Loucy (cell line): ENCODE data around the gene VSIG10L.

Source experiments
- CTCF ChIP-seq: fragments of 200-600 bp; sonication (generic); conservative IDR thresholded peaks from 2 replicates; pipeline ENCODE4 v1.5.1; 2014; ENCODE audit warnings: mild to moderate bottlenecking, antibody characterized with exemption, low read length
- EZH2phosphoT487 ChIP-seq: fragments of 200-600 bp; IDR thresholded peaks from 2 replicates; pipeline ENCODE4 v1.6.1; 2018; ENCODE audit warnings: antibody characterized with exemption, mild to moderate bottlenecking, moderate library complexity, borderline replicate concordance

DNA sequence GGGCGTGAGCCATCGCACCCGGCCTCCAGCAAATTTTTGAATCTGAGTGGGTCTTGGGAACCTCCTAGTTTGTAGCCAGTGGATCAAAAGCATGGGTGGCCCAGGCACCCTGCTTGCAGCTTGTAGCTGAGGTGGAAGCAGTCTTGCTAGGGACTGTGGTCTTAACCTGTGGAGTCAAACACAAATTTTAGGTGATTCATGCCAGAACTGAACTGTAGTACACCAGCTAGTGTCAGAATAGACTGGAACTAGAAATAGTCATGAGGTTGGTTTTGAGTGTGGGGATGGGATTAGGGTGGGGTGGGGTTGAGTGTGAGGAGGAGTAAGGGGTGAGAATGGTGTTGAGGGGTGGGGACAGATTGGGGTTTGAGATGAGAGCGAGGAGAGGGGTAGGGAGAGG, 40.1 kb upstream of the VSIG10L start:
- no peak for TF ChIP-seq CTCF
- TF ChIP-seq EZH2phosphoT487 = no peak
